Astrocyte (in vitro differentiated cells and primary cell): ENCODE results near the gene CARTPT.

Experiments
- CTCF ChIP-seq: IDR thresholded peaks from 2 replicates; pipeline ENCODE4 v1.5.1; 2011; ENCODE audit warnings: low read depth, mild to moderate bottlenecking, inconsistent platforms, low read length, moderate library complexity; ENCODE audit not compliant: insufficient read depth
- EZH2 ChIP-seq: IDR thresholded peaks from 2 replicates; pipeline ENCODE4 v1.6.1; 2012; ENCODE audit warnings: mild to moderate bottlenecking, low read length, inconsistent platforms; ENCODE audit not compliant: insufficient read depth

- TF ChIP-seq CTCF: no peak
- no peak for TF ChIP-seq EZH2
Measured at GRCh38 chr5:71701407-71701806, 17.7 kb upstream of the CARTPT start.
